Testis (tissue), 3 donors: ENCODE data around the gene CHMP1A. TPM values are rescaled to one million over a fixed set of nuclear protein-coding genes. Genes with fewer than 3 reads are reported as not detected.
A peak's percentile ranks its signal among the peaks of the same experiment; 100 is the strongest.

Experiments used
- DNase-seq: peaks from one replicate; pipeline ENCODE4 v3.0.0-alpha.2; 2019
- H3K27ac ChIP-seq, 2 donors: fragments of 200-600 bp; sonication (generic); one replicate each; pipeline ENCODE4 v1.5.1; 2019
- H3K27me3 ChIP-seq: fragments of 200-600 bp; sonication (generic); one replicate; pipeline ENCODE4 v1.5.1; 2019
- H3K36me3 ChIP-seq: fragments of 200-600 bp; sonication (generic); one replicate; pipeline ENCODE4 v1.5.1; 2017; ENCODE audit warnings: low read depth; ENCODE audit errors: missing control alignments
- H3K4me1 ChIP-seq: fragments of 200-600 bp; sonication (generic); one replicate; pipeline ENCODE4 v1.5.1; 2019
- H3K4me3 ChIP-seq, 2 donors: fragments of 200-600 bp; sonication (generic); one replicate each; pipeline ENCODE4 v1.5.1; 2017 to 2019
- H3K9me3 ChIP-seq: fragments of 200-600 bp; sonication (generic); one replicate; pipeline ENCODE4 v1.5.1; 2017
- CTCF ChIP-seq, 3 experiments: fragments of 450-650 bp in 2 of 3; fragments of 200-600 bp in 1 of 3; sonication (generic) in 1 of 3; IDR thresholded peaks; one replicate each; pipeline ENCODE4 v1.5.1; 2016 to 2019; ENCODE audit warnings: antibody characterized with exemption in 3 of 3, mild to moderate bottlenecking in 2 of 3, moderate library complexity in 1 of 3
- POLR2A ChIP-seq: fragments of 450-650 bp; IDR thresholded peaks from one replicate; pipeline ENCODE4 v1.6.1; 2017; ENCODE audit warnings: antibody characterized with exemption, mild to moderate bottlenecking, moderate library complexity
- WGBS, 2 donors: methylation state at CpG; one replicate each; pipeline ENCODE4 v1.1.5; 2018; 5-methylcytosine and 5-hydroxymethylcytosine counted together
- intact Hi-C: fragments of 100-400 bp; cut with DNase I; formaldehyde crosslinking; loops from one replicate; pipeline ENCODE4 v1.15.1; 2023; ENCODE audit warnings: low total_unique reads
- polyA plus RNA-seq: library from polyadenylated mRNA; stranded (reverse); fragments of 350-450 nt; fragmentation: Illumina TruSeq; extraction: RNeasy Lipid Tissue Mini Kit (QIAGEN cat#74804); gene quantifications from one replicate; pipeline ENCODE4 v1.2.3, GENCODE V29; 2014; ENCODE audit warnings: low read depth, low replicate concordance; ENCODE audit not compliant: insufficient read depth
- total RNA-seq, 2 donors: library from RNA; depleted of rRNA; stranded (reverse); fragments of >200 nt; gene quantifications; one replicate each; pipeline ENCODE4 v1.2.3, GENCODE V29; 2016

The CHMP1A gene
- total and polyA plus RNA-seq, 3 donors from 2014 or later = 90.0 to 123 (median 106) TPM

DNA sequence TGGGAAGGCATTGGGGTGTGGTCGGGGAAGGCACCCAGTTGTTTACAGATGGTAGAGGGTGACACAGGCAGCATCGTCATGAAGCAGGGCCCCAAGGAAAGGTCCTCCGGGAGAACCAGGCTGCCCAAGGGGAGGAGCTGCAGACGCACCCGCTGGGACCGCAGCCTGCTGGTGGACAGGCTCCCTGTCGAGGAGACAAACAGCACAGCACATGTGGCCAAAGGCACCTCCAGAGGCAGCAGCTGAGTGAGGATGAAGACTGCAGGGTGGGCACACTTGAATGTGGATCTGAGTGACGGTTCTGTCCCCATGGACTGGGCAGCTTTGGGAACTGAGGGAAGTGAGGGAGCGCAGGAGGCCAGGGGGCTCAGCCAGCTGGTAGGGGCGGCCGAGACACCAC lies 12.4 kb downstream of the CHMP1A start:
- Histone ChIP-seq H3K9me3 (no peaks in the 10 kb centered on the region), H3K27ac (no peak overlapping the region), H3K36me3 (no peaks in the 10 kb centered on the region), H3K27me3 (no peaks in the 10 kb centered on the region), H3K4me1 (peaks cover 10% of the 10 kb centered on the region), H3K4me3 (no peak overlapping the region)
- no peak for DNase-seq
- 86 to 89% methylated on average over 9 to 11 of the region's 11 CpGs for WGBS, 2 donors
- TF ChIP-seq CTCF (IDR thresholded peaks at IDR 0.05) (no peak), POLR2A (no peak)
- intact Hi-C loops = no loop called here

DNA sequence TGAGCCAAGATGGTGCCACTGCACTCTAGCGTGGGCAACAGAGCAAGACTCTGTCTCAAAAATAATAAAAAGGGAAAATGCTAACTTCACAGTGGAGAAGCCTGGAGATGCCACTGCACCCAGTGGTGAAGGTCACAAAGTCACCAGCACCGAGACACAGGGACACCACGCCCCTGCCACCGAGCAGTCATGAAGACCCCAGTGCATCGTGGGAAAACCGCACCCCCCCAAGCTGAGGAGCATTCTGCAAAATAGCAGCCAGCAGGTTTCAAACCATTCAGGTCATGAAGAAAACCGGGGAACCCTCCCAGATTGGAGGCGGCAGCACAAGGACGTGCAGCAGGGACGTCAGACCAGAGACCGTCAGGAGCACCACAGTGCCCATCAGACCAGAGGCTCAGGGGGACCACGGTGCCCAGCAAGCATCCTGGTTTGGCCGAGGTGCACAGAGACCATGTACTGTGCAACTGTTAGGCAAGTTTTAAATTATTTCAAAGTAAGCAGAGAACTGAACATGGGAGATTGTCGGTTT lies 13.7 kb downstream of the CHMP1A start:
- no peak overlapping the region for H3K4me3 ChIP-seq
- intact Hi-C loops = no loop called here
- H3K4me1 ChIP-seq = peaks cover 10% of the 10 kb centered on the region
- H3K27ac ChIP-seq = no peak overlapping the region
- no peak for TF ChIP-seq POLR2A
- TF ChIP-seq CTCF (IDR thresholded peaks at IDR 0.05) = no peak
- 78 to 84% methylated on average over 14 of the region's 14 CpGs for WGBS, 2 donors
- no peak for DNase-seq
- H3K36me3 ChIP-seq = no peaks in the 10 kb centered on the region
- no peaks in the 10 kb centered on the region for H3K9me3 ChIP-seq
- no peaks in the 10 kb centered on the region for H3K27me3 ChIP-seq

GRCh38 chr16:89642574-89642973 lies 14.9 kb downstream of the CHMP1A start:
- H3K4me1 ChIP-seq = peaks cover 10% of the 10 kb centered on the region
- TF ChIP-seq POLR2A (no peak), CTCF (IDR thresholded peaks at IDR 0.05) (no peak)
- WGBS, 2 donors = 64 to 83% methylated on average over 11 to 13 of the region's 13 CpGs
- H3K27me3 ChIP-seq = no peaks in the 10 kb centered on the region
- no peak overlapping the region for H3K27ac ChIP-seq
- DNase-seq = no peak
- H3K36me3 ChIP-seq = no peaks in the 10 kb centered on the region
- no peak overlapping the region for H3K4me3 ChIP-seq
- intact Hi-C loops = no loop called here
- H3K9me3 ChIP-seq = no peaks in the 10 kb centered on the region

GRCh38 chr16:89641458-89642119 lies 15.9 kb downstream of the CHMP1A start:
- Histone ChIP-seq H3K36me3 (no peaks in the 10 kb centered on the region), H3K9me3 (no peaks in the 10 kb centered on the region), H3K4me1 (peaks cover 10% of the 10 kb centered on the region), H3K4me3 (no peak overlapping the region), H3K27ac (peak overlapping the region in 1 of 2 donors; percentile 41), H3K27me3 (no peaks in the 10 kb centered on the region)
- intact Hi-C loops = no loop called here
- DNase-seq = no peak
- 40 to 41% methylated on average over 8 to 14 of the region's 14 CpGs for WGBS, 2 donors
- TF ChIP-seq CTCF (IDR thresholded peaks at IDR 0.05) (no peak), POLR2A (no peak)

GRCh38 chr16:89639385-89639784 lies 18.1 kb downstream of the CHMP1A start:
- DNase-seq = no peak
- Histone ChIP-seq H3K4me1 (peaks cover 10% of the 10 kb centered on the region), H3K4me3 (no peak overlapping the region), H3K27me3 (no peaks in the 10 kb centered on the region), H3K27ac (no peak overlapping the region), H3K36me3 (no peaks in the 10 kb centered on the region), H3K9me3 (no peaks in the 10 kb centered on the region)
- TF ChIP-seq POLR2A = no peak
- TF ChIP-seq CTCF (IDR thresholded peaks at IDR 0.05) = no peak
- intact Hi-C loops = no loop called here
- 87 to 94% methylated on average over 6 of the region's 6 CpGs for WGBS, 2 donors
